NCI-H524 (cell line): ENCODE measurements around the gene FGD6.
"Not testable (repeated sequence)": the region's sequence is repeated elsewhere in the genome, so short reads cannot be mapped to it uniquely, and the experiment has no call there.

ENCODE experiments used
- DNase-seq, 2 experiments: peaks; one replicate each; lab custom pipeline; 2025; lab: John Stamatoyannopoulos, UW

Gene FGD6

DNA sequence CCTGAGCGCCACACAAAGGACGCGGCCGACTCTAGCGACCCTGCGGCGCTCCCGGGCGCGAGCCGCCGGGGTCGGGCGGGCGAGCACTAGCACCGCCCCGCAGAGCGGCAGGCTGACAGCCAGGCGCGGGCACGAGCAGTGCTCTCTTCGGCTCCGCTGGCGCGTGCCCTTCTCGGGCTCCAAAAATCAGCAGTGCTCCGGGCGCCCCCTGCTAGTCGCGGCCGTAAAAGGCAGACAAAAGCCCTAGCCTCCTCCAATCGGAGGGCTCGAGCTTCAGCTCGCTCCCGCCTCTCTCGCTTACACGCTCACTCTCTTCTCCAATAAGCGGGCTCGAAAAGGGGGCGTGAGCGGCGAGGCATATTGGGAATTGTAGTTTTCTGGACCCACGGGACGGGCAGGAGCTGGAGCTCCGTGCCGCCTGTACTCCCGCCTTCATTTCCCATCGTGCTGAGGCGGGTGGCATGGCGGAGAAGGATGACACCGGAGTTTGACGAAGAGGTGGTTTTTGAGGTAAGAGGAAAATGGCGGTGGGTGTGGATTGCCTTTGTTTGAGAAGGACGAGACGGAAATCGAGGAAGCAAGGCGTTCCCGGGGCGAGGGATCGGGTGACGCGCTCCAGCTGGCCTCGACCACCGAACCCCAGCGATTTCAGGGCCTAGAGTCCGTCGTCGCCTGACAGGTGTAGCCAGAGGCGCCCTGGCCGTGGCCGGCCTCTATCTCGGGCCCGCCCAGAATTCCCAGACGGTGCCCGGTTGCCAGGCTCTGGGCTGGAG lies at the start of gene FGD6, which contains the start of gene VEZT:
Gene FGD6, minus strand, starts transcription at position 91 of the 773 bp plus-strand sequence. CDS start 227 bp downstream, outside the sequence.
Gene VEZT, plus strand, starts transcription at position 431 of the 773 bp plus-strand sequence. Its CDS starts 44 bp downstream, at position 475.
- peak; percentile 99 for DNase-seq

DNA sequence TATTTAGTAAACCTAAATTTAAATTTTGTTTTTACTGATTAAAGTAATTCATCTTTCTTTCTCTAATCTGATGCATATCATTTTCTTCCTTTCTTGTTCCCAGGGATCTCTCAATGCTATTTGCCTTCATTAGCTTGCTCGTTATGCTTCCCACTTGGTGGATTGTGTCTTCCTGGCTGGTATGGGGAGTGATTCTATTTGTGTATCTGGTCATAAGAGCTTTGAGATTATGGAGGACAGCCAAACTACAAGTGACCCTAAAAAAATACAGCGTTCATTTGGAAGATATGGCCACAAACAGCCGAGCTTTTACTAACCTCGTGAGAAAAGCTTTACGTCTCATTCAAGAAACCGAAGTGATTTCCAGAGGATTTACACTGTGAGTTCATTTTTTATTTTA lies 49.0 kb upstream of the FGD6 start:
- no peak for DNase-seq

DNA sequence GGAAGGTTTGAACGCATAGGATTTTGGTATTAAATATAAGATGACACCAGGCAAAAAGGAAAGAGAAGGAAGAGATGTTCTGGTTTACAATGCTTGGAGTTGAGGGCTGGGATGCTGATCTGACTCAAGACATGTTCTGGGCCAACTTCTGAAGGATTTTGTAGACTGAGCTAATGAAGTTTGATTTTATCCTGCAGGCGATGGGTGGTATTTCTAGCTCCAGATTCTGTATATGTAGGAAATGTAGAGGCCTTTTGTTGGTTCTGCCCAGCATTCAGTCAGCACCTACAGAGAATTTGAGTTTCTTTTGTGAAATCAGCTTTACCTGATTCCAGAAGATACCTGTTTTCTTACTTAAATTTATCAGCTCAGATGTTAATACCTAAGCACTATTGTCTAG lies 48.5 kb upstream of the FGD6 start:
- no peak for DNase-seq

DNA sequence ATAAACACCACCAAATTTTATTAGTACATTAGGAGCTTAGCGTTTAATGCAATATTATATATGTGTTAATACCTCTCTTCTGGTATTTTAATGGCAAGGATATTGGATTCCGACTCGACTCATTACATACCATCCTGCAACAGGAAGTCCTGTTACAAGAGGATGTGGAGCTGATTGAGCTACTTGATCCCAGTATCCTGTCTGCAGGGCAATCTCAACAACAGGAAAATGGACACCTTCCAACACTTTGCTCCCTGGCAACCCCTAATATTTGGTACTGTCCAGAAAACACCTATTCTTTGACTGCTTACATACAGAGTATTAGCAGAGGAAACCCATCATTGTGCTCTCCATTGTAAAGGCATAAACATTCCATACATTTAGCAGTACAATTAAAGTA lies 45.5 kb upstream of the FGD6 start:
- no peak for DNase-seq

DNA sequence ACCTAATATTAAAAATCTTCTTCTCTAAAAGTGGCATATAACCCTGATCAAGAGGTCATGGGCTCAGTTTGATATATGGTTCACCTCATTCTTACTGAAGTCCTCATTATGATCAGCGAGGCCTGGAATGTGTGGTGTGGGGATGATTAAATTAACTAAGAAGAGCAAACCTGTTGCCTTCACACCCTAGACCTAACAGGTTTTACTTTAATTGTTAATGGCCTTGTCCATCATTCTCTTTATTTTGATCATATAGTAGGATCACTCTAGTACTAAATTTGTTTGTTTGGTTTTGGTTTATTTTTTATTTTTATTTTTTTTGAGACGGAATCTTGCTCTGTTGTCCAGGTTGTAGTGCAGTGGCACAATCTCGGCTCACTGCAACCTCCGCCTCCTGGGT lies 43.8 kb upstream of the FGD6 start:
- DNase-seq: no peak

DNA sequence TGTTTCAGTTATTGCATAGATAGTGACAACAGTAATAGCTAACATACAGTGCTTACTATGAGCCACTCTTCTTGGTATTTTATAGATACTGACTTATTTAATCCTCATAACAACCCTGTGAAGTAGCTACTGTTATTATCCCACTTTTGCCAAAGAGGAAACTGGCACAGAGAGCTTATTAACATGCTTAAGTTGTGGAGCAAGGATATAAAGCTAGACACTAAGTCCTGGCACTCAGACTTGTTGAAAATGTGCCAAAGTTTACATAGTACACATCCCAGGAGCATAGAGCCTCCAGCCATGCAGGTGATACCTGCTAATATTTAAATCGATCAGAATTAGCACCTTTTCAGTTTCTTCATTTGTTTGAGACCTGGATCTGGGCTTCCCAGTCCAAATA lies 42.1 kb upstream of the FGD6 start:
- no peak for DNase-seq

DNA sequence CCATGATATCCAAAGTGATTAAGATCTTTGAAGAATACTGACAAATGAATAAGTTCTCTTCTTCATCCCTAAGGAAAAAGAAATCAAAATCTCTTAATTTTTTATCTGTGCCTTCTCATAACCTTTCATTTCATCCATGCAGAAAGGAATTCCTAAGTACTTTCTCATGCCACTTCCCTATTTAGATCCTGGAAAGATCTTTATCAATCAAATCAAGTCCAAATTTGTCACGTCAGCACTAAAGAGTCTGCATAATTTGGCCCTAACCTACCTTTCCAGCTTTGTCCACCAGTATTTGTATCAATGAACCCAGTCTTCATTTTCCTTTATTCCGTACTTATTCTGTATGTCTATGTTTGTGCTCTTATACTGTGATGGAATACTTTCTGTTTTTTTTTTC lies 41.5 kb upstream of the FGD6 start:
- DNase-seq: no peak

DNA sequence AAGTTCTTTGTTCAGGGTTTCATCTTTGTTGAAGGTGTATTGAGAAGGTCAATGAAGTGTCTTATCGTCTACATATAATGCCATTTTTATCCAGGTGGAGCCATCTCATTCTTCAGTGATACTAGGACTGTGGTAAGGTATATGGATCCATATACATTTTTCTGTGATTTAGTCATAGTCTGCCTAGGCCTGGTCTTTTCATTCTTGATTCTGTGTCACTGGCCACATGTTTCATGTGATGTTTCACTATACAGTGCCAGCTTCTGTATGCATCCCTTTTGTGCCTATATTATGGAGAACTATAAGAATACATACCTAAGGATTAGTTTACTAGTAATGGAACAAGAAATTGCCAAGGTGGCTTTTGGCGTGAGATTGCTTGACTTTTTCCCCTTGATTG lies 40.9 kb upstream of the FGD6 start:
- DNase-seq: no peak

DNA sequence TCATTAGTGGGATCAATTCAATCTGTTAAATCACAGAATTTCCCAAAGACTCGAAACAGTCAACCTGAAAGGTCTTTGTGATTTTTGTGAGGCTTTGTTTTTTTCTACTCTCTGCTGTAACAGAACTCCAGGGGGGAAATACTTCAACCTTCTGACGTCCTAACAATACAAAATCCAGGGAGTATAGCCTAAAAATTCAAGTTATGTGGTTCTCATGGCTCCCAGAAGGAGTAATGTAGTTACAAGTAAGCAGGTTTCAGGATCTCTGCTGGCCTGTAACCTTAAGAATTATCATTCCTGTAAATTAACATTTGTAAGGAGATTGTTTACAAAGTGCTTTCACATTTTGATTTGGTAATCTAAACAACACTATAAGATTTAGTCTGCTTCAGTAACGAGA lies 40.3 kb upstream of the FGD6 start:
- DNase-seq: no peak

DNA sequence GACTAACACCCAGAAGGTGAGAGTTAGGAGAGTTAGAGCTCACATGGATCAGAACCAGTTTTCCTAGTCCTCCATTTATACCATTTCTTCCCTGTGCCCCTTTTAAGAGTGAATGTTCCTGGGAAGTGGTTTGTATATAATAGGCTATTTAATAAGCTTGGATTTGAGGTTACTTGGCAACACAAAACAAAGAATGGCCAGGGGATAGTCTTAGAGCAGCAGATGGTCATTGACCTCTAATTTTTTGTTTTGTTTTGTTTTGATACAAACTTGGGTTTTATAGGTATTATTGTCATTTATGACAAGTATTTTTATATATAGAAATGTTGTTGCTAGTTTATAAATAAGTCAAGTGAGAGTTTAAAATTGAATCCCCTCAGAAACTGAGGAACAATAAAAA lies 36.1 kb upstream of the FGD6 start:
- DNase-seq: no peak

DNA sequence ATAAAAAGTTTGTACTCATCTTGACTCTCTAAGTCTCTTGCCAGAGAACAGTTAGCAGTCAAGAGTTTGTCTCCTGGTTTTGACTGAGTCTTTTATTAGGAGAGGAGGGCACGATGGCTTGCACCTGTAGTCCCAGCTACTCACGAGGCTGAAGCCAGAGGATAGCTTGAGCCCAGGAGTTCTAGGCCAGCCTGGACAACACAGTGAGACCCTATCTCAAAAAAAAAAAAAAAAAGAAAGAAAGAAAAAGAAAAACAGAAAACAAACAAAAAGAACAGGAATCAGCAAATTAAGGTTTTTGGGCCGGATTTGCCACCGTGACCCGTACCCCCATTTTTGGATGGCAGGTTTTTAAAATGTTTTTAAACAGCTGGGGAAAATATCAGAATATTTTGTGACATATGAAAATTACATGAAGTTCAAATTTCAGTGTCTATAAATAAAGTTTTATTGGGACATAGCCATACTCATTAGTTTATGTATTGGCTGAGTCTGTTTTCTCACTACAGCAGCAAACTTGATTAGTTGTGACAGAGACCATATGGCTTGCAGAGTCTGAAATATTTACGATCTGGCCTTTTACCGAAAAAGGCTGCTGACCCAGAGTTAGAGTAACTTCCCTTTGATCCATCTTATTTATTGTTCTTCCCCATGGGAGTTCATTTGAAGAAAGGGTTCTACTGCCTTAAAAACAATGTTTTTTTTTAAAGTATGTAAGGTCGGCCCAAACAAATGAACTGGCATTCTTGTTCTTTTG lies 31.5 kb upstream of the FGD6 start:
- DNase-seq: peak in 1 of 2 experiments; percentile 5

DNA sequence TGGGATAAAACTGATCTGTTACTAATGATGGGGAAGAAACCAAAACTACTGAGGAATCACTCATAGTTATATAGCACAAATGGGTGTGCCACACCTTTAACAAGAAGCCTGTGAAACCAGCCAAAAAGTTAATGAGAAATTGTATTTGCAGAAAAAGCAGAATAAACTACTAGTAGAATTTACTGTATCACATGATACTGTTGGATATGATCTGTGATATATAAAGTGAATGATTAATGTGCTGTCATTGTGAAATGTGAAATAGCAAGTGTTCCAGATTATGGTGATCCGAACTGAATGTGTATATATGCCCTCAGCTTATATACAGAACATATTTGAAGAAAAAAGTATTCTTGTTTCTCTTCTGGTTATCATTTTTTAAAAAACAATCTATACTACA lies 30.8 kb upstream of the FGD6 start:
- DNase-seq: no peak

DNA sequence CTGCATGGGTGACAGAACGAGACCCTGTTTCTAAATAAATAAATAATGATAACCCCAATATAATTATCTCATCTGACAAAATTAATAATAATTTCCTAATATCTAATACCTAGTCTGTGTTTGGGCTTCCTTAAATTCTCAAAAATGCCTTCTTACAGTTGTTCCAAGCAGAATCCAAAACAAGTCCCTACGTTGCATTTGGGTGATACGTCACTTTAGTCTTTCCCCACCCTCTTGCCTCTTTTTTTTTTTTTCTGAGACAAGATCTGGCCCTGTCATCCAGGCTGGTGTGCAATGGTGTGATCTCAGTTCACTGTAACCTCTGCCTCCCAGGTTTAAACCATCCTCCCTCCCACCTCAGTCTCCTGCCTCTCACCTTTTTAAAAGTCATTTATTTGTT lies 27.1 kb upstream of the FGD6 start:
- DNase-seq: no peak

DNA sequence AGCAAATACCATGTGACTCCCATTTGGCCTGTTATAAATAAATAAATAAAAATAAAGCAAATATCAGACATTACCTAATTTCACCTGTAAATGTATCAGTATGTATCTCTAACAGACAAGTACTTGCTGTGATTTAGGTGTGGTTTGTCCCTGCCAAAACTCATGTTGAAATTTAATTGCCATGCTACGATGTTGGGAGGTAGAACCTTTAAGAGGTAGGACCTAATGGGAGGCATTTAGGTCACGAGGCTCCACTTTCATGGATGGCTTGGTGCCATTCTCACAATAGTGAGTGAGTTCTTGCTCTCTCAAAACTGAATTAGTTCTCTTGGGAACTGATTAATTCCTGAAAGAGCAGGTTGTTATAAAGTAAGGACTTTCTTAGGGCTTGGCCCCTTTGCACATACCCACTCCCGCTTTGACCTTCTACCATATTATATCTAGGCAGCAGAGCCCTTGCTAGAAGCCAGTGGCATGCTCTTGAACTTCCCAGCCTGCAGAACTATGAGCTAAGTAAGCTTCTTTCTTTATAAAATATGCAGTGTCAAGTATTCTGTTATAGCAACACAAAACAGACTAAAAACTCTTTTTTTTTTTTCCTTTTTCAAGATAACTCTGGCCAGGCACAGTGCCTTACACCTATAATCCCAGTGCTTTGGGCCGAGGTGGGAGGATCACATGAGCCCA lies 26.4 kb upstream of the FGD6 start:
- DNase-seq: no peak

DNA sequence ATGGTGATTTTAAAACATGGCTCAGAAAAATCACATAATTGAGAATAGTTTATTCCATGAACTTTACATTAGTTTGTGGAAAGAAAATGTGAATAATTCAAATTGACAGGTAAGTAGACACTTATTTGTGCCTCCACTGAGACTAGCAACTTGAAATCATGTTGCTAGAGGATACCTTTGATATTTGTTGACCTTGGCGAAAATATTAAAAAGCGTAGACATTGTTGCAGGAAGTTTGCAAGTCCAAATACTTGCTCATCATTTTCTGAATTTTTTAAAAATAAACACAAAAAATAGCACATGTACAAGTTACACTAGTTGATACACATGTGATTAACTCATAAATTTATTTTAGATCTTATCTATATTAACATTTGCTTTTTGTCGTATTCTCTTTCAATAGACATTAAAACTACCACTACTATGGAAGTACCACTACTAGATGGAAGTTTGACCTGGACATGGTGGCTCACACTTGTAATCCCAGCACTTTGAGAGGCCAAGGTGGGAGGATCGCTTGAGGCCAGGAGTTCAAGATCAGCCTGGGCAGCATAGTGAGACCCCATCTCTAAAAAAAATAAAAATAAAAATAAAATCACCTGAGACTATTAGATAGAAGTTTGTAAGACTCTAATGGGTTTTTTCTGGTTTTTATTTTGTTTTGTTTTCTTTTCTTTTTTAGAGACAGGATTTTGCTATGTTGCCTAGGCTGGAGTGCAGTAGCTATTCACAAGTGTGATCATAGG lies 24.7 kb upstream of the FGD6 start:
- no peak for DNase-seq

DNA sequence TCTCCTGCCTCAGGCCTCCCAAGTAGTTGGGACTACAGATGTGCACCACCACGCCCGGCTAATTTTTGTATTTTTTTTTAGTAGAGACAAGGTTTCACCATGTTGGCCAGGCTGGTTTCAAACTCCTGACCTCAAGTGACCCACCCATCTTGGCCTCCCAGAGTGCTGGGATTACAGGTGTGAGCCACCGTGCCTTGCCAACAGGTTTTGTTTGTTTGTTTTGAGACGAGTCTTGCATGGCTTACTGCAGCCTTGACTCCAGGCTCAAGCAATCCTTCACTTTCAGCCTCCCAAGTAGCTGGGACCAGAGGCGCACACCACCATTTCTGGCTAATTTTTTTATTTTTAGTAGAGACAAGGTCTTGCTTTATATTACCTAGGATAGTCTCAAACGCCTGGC lies 23.9 kb upstream of the FGD6 start:
- not testable (repeated sequence) for DNase-seq

DNA sequence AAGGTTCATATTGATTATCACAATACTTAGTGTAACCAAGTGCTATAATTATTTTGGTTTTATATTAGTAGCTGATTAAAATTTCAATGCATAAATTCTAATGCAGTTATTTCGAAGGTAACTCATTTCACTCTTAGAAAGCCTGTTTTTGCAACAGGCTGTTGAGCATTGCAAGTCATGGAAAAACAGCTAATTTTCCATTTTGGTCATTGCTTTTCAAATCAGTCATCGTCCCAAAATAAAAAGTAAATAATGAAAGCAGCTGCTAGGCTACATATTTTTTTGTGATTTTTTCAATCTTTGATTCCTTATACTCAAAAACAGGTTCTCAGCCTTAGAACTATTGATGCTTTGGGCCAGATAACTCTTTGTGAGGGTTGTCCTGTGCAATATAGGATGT lies 23.3 kb upstream of the FGD6 start:
- no peak for DNase-seq

DNA sequence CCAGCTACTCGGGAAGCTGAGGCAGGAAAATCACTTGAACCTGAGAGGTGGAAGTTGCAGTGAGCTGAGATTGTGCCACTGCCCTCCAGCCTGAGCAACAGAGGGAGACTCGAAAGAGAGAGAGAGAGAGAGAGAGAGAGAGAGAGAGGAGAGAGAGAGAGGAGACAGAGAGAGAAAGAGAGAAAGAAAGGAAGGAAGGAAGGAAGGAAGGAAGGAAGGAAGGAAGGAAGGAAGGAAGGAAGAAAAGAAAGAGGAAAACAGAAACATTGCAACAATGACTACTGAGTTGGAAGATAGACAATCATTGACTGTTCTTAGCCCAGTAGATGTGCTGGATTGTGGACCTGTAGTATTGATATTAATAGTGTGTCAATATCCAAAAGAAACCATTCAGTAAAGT lies 22.6 kb upstream of the FGD6 start:
- not testable (repeated sequence) for DNase-seq

DNA sequence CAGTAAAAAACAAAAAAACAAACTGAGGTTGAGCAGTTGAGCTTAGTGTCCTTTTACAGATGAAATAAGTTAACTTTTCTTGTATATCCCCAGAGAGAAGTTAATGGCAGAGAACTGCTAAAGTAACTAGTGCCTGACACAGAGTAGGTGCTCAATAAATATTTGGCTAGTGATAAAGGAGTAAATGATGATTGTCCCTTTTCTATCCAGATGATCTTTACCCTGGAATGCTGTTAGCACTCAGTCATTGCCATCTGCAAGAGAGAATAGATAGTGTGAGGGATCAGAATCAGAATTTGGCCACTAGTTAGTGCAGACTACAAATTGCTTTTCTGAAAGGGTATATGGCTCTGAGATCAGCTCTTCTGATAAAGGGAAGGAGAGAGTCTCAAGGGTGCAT lies 21.9 kb upstream of the FGD6 start:
- DNase-seq: no peak

DNA sequence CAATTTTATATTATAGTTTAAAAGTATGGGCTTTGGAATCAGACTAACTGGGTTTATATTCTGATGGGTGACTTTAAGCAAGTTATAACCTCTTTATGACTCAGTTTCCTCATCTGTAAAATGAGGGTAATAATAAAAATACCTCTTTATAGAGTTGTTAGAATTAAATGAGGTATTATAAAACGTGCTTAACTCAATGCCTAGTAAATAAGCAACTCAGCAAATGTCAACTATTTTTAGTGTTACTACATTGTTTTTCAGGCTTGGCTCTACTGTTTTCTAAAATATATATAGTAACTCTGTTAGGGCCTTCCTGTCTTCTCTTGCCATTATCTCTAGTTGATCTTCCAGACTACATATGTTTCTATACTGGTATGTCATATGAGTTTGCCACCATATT lies 20.9 kb upstream of the FGD6 start:
- no peak for DNase-seq

DNA sequence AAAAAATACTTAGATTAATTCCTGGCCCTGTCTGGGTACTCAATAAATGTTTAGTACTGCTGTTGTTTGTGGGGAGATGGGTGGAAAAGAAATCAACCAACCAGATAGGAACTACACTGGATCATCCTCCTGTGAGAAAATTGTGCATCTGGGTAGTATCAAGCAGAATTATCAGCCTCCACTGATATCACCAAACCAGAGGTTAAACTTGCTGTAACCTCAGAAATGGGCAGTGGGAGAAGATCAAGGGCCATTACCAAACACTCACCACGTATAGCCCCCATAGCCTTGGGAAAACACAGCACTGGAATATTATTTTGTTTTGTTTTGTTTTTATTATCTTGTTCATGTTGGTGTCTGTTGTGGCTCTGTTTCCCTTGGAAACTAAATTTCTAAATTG lies 20.0 kb upstream of the FGD6 start:
- DNase-seq: no peak

DNA sequence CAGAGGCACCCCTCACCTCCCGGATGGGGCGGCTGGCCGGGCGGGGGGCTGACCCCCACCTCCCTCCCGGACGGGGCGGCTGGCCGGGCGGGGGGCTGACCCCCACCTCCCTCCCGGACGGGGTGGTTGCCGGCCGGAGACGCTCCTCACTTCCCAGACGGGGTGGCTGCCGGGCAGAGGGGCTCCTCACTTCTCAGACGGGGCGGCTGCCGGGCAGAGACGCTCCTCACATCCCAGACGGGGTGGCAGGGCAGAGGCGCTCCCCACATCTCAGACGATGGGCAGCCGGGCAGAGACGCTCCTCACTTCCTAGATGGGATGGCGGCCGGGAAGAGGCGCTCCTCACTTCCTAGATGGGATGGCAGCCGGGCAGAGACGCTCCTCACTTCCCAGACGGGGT lies 18.4 kb upstream of the FGD6 start:
- DNase-seq: not testable (repeated sequence)
